SK-N-SH treated with all-trans-retinoic acid at 6 μM for 48 hours (cell line): ENCODE measurements around the gene MAP3K3.

Source experiments
- ARNTL ChIP-seq: fragments of 450-650 bp; formaldehyde crosslinking; IDR thresholded peaks from 2 replicates; pipeline ENCODE4 v1.5.0; 2020; ENCODE audit warnings: low read depth, mild to moderate bottlenecking, moderate library complexity, borderline replicate concordance
- ISL1 ChIP-seq: fragments of 250-450 bp; sonication (Bioruptor Pico); IDR thresholded peaks from 2 replicates; pipeline ENCODE4 v2.1.2; 2022; ENCODE audit warnings: mild to moderate bottlenecking, moderate library complexity
- OSR1 ChIP-seq: fragments of 250-450 bp; sonication (Bioruptor Pico); IDR thresholded peaks from 2 replicates; pipeline ENCODE4 v1.8.0; 2022; ENCODE audit warnings: moderate library complexity, mild to moderate bottlenecking, inconsistent platforms
- RARB ChIP-seq: fragments of 250-450 bp; sonication (Bioruptor Pico); IDR thresholded peaks from 2 replicates; pipeline ENCODE4 v1.8.0; 2021; ENCODE audit warnings: mild to moderate bottlenecking, moderate library complexity
- SNAI2 ChIP-seq: fragments of 250-450 bp; sonication (Bioruptor Pico); IDR thresholded peaks from 2 replicates; pipeline ENCODE4 v1.5.0; 2020; ENCODE audit warnings: mild to moderate bottlenecking, moderate library complexity
- ZFP3 ChIP-seq: fragments of 250-450 bp; sonication (Bioruptor Pico); IDR thresholded peaks from 2 replicates; pipeline ENCODE4 v1.5.0; 2020; ENCODE audit warnings: mild to moderate bottlenecking, moderate library complexity
- ZFP30 ChIP-seq: fragments of 450-650 bp; formaldehyde crosslinking; IDR thresholded peaks from 2 replicates; pipeline ENCODE4 v1.5.0; 2022; ENCODE audit warnings: mild to moderate bottlenecking, moderate library complexity
- ZNF70 ChIP-seq: fragments of 450-650 bp; formaldehyde crosslinking; IDR thresholded peaks from 2 replicates; pipeline ENCODE4 v1.5.0; 2020; ENCODE audit warnings: mild to moderate bottlenecking, moderate library complexity
- TF ChIP-seq, protein P1 (sequence below): fragments of 250-450 bp; sonication (Bioruptor Pico); IDR thresholded peaks from 2 replicates; pipeline ENCODE4 v1.8.0; 2021; ENCODE audit warnings: low read depth, mild to moderate bottlenecking, moderate library complexity, borderline replicate concordance
- TF ChIP-seq, protein P2 (sequence below): fragments of 250-450 bp; sonication (Bioruptor Pico); IDR thresholded peaks from 2 replicates; pipeline ENCODE4 v1.5.1; 2021; ENCODE audit warnings: mild to moderate bottlenecking, moderate library complexity
- TF ChIP-seq, protein P3 (sequence below): fragments of 250-450 bp; sonication (Bioruptor Pico); IDR thresholded peaks from 2 replicates; pipeline ENCODE4 v1.8.0; 2020; ENCODE audit warnings: mild to moderate bottlenecking, moderate library complexity, borderline replicate concordance
- TF ChIP-seq, protein P4 (sequence below): fragments of 250-450 bp; sonication (Bioruptor Pico); IDR thresholded peaks from 2 replicates; pipeline ENCODE4 v1.5.1; 2020; ENCODE audit warnings: low read depth, mild to moderate bottlenecking, moderate library complexity

DNA sequence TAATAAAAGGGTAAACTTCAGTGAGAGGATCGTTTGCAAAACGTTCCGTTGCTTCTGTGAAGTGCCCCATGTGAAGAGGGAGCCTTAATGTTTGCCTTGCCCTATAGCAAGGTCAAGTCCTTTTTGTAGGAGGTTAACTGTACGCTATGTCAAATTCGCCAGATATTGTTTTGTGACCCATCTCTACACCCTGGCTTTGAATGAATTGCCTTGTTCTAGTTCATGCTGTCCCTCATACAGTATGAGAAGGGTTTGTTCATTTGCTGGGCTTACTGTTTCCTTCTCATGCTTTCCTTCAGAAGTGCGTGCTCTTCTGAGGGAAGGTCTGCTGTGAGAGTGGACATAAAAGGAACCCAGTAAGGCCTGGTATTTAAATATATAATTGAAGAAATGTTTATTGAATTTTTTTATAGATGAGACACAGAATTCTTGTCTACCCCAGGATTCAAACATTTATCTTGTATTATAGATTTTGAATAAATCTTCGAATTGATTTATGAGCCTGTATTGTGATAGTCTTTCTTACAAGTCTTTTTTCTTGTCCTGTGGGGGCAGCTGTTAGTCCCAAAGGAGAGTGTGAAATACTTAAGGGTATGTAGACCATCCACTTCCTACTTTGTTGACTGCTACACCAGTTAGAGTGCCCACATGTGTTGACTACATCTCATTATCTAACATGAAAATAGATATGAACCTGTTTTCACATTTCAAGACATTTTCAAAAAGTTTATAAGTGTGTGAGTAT is 1.7 kb downstream of the MAP3K3 start:
- TF ChIP-seq RARB (CRISPR knock-in tag) (no peak), SNAI2 (CRISPR knock-in tag) (no peak), ZFP3 (CRISPR knock-in tag) (no peak), ZFP30 (CRISPR knock-in tag) (no peak), ZNF70 (CRISPR knock-in tag) (no peak), ARNTL (CRISPR knock-in tag) (no peak), OSR1 (CRISPR knock-in tag) (no peak), ISL1 (no peak)
- TF ChIP-seq, protein P1, sequence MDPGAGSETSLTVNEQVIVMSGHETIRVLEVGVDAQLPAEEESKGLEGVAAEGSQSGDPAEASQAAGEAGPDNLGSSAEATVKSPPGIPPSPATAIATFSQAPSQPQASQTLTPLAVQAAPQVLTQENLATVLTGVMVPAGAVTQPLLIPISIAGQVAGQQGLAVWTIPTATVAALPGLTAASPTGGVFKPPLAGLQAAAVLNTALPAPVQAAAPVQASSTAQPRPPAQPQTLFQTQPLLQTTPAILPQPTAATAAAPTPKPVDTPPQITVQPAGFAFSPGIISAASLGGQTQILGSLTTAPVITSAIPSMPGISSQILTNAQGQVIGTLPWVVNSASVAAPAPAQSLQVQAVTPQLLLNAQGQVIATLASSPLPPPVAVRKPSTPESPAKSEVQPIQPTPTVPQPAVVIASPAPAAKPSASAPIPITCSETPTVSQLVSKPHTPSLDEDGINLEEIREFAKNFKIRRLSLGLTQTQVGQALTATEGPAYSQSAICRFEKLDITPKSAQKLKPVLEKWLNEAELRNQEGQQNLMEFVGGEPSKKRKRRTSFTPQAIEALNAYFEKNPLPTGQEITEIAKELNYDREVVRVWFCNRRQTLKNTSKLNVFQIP (CRISPR knock-in tag), result no peak
- TF ChIP-seq, protein P2, sequence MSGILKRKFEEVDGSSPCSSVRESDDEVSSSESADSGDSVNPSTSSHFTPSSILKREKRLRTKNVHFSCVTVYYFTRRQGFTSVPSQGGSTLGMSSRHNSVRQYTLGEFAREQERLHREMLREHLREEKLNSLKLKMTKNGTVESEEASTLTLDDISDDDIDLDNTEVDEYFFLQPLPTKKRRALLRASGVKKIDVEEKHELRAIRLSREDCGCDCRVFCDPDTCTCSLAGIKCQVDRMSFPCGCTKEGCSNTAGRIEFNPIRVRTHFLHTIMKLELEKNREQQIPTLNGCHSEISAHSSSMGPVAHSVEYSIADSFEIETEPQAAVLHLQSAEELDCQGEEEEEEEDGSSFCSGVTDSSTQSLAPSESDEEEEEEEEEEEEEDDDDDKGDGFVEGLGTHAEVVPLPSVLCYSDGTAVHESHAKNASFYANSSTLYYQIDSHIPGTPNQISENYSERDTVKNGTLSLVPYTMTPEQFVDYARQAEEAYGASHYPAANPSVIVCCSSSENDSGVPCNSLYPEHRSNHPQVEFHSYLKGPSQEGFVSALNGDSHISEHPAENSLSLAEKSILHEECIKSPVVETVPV (CRISPR knock-in tag), result no peak
- TF ChIP-seq, protein P3, sequence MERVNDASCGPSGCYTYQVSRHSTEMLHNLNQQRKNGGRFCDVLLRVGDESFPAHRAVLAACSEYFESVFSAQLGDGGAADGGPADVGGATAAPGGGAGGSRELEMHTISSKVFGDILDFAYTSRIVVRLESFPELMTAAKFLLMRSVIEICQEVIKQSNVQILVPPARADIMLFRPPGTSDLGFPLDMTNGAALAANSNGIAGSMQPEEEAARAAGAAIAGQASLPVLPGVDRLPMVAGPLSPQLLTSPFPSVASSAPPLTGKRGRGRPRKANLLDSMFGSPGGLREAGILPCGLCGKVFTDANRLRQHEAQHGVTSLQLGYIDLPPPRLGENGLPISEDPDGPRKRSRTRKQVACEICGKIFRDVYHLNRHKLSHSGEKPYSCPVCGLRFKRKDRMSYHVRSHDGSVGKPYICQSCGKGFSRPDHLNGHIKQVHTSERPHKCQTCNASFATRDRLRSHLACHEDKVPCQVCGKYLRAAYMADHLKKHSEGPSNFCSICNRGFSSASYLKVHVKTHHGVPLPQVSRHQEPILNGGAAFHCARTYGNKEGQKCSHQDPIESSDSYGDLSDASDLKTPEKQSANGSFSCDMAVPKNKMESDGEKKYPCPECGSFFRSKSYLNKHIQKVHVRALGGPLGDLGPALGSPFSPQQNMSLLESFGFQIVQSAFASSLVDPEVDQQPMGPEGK (CRISPR knock-in tag), result no peak
- TF ChIP-seq, protein P4, sequence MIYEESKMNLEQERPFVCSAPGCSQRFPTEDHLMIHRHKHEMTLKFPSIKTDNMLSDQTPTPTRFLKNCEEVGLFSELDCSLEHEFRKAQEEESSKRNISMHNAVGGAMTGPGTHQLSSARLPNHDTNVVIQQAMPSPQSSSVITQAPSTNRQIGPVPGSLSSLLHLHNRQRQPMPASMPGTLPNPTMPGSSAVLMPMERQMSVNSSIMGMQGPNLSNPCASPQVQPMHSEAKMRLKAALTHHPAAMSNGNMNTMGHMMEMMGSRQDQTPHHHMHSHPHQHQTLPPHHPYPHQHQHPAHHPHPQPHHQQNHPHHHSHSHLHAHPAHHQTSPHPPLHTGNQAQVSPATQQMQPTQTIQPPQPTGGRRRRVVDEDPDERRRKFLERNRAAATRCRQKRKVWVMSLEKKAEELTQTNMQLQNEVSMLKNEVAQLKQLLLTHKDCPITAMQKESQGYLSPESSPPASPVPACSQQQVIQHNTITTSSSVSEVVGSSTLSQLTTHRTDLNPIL (CRISPR knock-in tag), result no peak
